ENCODE data around the gene KLF3.
"Not testable (repeated sequence)": the region's sequence is repeated elsewhere in the genome, so short reads cannot be mapped to it uniquely, and the experiment has no call there.

The KLF3 gene

GRCh38 chr4:38663801-38664705 lies at the start of gene KLF3:
KLF3 (plus strand) TSS chr4:38664199; CDS start chr4:38680626, 16,427 bp downstream.
- peak; percentile 86 for DNase-seq

DNA sequence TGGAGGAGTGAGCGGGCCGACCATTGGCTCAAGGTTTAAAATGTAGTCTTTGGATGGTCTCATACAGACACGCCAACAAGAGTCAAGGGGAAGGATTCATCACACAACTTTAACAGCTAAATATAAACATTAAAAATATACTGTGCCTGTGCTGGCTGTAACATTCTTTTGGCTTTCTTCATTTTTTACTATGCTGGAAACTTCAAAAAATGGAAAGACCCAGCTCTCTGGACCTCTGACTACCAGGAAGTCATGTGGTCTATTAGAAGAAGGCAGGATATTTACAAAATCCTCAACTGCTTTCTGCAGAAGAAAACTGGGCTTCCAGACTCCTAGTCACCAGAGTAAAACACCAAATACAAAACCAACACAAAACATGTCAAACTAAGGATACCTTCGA lies 49.8 kb upstream of the KLF3 start:
- no peak for DNase-seq

DNA sequence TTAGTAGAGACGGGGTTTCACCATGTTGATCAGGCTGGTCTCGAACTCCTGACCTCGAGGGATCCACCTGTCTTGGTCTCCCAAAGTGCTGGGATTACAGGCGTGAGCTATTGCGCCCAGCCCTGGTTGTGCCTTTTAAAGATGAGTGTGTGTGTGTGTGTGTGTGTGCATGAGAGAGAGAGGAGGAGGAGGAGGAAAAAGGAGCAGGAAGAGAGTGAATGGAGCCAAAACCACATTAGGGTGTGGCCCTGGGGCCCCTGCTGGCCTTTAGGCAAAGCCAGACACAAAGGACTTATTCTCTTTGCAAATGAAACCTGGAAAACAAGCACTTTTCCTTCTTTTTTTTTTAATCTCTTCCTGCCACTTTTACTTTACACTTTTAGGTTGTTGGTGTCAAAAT lies 48.2 kb upstream of the KLF3 start:
- DNase-seq = no peak

DNA sequence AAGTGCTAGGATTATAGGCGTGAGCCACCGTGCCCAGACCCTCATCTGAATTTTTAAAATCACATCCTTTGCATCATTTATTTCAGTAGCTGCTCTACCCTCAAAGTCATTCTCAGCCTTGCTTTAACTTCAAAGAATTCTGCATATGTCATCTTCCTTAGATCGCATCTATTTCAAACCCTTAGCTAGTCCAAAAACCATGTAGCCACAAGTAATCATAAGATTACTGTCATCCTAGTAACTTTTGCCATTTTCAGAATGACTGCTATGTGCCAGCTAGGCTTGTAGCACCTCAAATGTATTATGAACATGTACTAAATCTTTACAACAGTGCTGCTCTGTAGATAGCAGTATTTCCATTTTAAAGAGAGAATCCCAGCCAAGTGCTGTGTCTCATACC lies 45.5 kb upstream of the KLF3 start:
- DNase-seq = no peak

DNA sequence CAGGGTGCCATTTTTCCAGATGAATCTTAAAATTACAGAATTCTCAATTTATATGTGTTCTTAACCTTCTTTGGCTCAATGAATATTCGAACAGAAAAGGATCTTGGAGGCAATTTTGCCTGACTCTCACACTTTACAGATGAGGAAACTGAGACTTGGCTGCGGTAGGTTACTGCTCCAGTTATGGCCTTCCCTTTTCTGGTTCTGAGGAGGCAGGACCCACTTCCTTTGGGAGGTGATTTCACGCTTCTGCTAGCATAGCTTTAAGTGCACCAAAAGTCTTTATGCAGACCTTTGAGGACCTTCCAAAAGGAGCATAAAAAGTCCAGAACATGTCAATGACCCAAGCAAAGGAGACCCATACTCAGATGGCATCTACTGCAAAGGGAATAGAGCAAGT lies 44.7 kb upstream of the KLF3 start:
- DNase-seq = no peak

DNA sequence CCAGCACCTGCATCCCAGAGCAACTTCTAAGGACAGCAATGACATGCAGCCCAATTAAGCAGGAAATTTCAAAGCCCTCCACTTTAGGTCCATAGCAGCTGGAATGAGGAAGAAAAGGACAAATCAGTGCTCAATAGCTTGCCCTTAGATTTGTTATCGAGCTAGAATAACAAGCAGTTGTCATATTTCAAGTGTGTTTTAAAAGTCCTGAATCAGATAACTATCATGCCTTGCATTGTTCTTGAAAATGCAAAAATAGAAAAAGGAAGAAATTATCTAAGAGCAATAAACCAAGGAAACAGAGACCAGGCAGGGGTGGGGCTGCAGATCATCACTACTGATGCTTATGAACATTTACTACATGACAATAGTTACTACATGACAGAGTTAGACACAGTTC lies 43.9 kb upstream of the KLF3 start:
- DNase-seq = no peak

GRCh38 chr4:38620527-38621027 lies 43.4 kb upstream of the KLF3 start:
- no peak for DNase-seq

DNA sequence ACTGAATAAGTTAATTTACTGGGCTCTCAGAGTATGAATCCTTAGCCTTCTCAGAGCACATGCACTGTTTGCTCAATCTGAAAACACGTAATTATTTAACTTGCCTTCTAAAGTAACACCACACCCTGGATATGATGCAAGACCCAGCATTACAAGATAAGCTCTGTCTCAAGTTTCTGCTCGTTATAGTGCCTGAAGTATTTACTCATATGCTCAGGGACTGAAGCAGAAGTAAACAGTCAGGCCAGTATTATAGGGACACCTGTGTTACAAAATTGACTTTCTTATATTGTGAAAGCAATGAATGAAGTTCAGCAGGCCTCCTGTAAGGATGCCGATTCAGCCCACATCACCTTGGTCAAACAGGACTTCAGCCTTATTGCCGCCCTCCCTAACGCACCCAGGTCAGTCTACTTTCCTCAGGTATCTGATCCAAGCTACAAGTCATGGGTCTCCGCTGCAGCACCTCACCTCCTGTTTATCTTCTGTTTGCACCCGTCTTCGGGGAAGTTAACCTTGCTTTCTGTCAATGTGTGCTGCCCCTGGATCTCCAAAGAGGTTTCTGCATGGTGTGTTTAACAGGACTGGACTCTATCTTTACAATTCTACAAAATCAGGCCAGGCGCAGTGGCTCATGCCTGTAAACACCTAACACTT lies 42.8 kb upstream of the KLF3 start:
- DNase-seq = peak; percentile 18

GRCh38 chr4:38621831-38622230 lies 42.2 kb upstream of the KLF3 start:
- no peak for DNase-seq

GRCh38 chr4:38622340-38622739 lies 41.7 kb upstream of the KLF3 start:
- DNase-seq = not testable (repeated sequence)

GRCh38 chr4:38623260-38623659 lies 40.7 kb upstream of the KLF3 start:
- DNase-seq = no peak

DNA sequence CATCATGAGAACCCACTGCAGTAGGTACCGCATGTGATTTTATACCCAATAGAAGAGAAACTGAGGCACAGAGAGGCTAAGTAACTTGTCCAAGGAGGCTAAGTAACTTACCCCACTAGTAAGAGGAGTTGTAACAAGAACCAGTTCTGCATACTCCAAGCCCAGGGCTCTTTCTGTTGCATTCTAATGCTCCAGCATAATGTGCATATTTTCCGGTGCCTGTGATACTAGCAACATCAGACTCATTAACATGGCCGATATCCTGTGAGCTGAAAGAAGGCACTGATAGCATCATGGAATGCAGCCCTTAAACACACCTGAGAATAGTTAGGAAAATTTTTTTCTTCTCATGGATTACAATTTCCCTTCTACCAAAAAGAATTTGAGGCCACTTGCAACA lies 39.7 kb upstream of the KLF3 start:
- no peak for DNase-seq

- DNase-seq = no peak
Measured at GRCh38 chr4:38625508-38625907, 38.5 kb upstream of the KLF3 start.

DNA sequence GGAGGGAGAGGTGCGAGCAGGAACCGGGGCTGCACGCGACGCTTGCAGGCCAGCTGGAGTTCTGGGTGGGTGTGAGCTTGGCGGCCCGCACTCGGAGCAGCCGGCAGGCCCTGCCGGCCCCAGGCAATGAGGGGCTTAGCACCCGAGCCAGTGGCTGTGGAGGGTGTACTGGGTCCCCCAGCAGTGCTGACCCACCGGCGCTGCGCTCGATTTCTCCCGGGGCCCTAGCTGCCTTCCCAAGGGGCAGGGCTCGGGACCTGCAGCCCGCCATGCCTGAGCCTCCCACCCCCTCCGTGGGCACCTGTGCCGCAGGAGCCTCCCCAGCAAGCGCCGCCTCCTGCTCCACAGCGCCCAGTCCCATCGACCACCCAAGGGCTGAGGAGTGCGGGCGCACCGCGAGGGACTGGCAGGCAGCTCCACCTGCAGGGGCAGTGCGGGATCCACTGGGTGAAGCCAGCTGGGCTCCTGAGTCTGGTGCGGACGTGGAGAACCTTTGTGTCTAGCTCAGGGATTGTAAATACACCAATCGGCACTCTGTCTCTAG lies 37.0 kb upstream of the KLF3 start:
- not testable (repeated sequence) for DNase-seq

DNA sequence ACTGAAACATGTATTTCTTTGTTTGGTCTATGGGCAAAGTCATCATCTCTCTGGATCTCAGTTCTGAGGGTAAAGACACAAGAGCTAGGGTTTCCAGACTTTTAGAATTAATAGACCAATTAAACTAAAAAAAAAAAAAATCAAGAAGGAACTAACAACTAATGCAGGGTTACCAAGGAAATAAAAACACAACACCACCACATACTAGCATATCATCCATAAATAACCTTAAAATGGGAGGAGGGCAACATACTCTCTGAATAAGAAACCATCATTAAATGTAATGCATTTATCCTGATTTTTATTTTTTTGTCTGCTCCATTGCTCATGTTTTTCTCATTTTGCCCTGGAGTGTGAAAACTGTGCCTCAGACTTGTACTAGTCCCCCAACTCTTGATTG lies 33.5 kb upstream of the KLF3 start:
- no peak for DNase-seq

GRCh38 chr4:38634047-38634759 lies 29.8 kb upstream of the KLF3 start:
- no peak for DNase-seq

DNA sequence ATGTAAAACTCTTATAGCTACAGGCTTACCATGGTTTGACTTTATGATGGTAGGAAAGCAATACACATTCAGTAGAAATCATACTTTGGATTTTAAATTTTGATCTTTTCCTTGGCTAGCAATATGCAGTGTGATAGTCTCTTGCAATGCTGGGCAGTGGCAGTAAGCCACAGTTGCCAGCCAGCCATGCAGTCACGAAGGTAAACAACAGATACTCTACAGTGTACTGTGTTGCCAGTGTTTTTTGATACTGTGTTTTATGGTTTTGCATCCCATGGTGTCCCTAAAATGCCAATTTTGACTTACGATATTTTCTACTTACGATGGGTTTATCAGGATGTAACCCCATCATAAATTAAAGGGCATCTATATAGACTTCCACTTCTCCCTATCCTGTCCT lies 24.8 kb upstream of the KLF3 start:
- DNase-seq = no peak

GRCh38 chr4:38641811-38642210 lies 22.2 kb upstream of the KLF3 start:
- no peak for DNase-seq

DNA sequence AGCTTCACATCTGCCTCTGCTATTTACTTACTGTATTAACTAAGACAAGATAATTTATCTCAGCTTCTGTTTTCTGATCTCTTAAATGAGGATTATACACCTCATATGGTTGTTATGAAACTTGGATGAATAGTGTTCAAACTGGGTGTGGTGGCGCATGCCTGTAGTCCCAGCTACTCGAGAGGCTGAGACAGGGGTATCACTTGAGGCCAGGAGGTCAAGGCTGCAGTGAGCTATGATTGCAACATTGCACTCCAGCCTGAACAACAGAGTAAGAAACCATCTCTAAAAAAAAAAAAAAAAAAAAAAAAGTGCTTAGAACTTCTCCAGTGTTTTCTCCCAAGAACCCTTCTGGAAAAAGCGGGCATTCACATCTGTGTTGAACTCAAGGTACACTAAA lies 19.8 kb upstream of the KLF3 start:
- no peak for DNase-seq

GRCh38 chr4:38647101-38647819 lies 16.7 kb upstream of the KLF3 start:
- no peak for DNase-seq

- no peak for DNase-seq
Measured at GRCh38 chr4:38650133-38650532, 13.9 kb upstream of the KLF3 start.

GRCh38 chr4:38654273-38654672 lies 9.7 kb upstream of the KLF3 start:
- no peak for DNase-seq

DNA sequence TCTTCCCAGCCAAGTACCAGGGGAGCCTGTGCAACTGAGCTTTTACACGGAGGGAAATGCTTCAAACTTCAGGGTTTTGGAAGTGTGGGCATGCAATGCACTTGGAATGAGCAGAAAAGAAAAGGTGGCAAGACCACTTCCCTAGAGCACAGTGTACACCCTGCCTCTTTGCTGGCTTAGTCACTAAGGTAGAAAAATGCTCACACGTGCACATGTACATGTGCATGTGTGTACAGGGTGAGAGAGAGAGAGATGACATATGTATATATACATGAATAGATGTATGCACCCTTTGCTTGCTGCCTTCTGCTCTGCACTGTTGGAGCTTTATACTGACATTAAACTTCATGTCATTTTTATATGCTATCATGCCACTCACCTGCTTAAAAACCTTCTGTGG lies 7.9 kb upstream of the KLF3 start:
- no peak for DNase-seq
